Neural cell (in vitro differentiated cells): ENCODE measurements around the gene HSD11B1L. TPM values are rescaled to one million over a fixed set of nuclear protein-coding genes. Genes with fewer than 3 reads are reported as not detected.

Source experiments
- H2AFZ ChIP-seq: fragments of 200-600, 300-800 bp; sonication (generic), shearing (Covaris generic); 2 replicates; pipeline ENCODE4 v1.6.0; 2014; ENCODE audit warnings: low read depth, mild to moderate bottlenecking, antibody characterized with exemption, low read length, moderate library complexity
- H3F3A ChIP-seq: fragments of 200-600 bp; shearing (Covaris generic); 2 replicates; pipeline ENCODE4 v1.6.1; 2016; ENCODE audit warnings: mild to moderate bottlenecking, moderate library complexity, mixed read lengths, antibody characterized with exemption, low read length; ENCODE audit not compliant: insufficient read depth, poor library complexity, severe bottlenecking
- H3K27ac ChIP-seq: fragments of 200-600, 300-800 bp; sonication (generic), shearing (Covaris generic); 2 replicates; pipeline ENCODE4 v1.5.1; 2014; ENCODE audit warnings: mild to moderate bottlenecking, low read length, moderate library complexity
- H3K27me3 ChIP-seq: fragments of 300-800, 200-600 bp; sonication (generic), shearing (Covaris generic); 2 replicates; pipeline ENCODE4 v1.6.0; 2014; ENCODE audit warnings: mild to moderate bottlenecking, low read depth, low read length, moderate library complexity; ENCODE audit not compliant: insufficient read depth
- H3K36me3 ChIP-seq: fragments of 300-800, 200-600 bp; sonication (generic), shearing (Covaris generic); 2 replicates; pipeline ENCODE4 v1.5.1; 2014; ENCODE audit warnings: mild to moderate bottlenecking, antibody characterized with exemption, low read length, moderate library complexity; ENCODE audit not compliant: insufficient read depth
- H3K4me2 ChIP-seq: fragments of 300-800, 200-600 bp; sonication (generic), shearing (Covaris generic); 2 replicates; pipeline ENCODE4 v1.6.0; 2014; ENCODE audit warnings: mild to moderate bottlenecking, low read length
- H3K4me3 ChIP-seq: fragments of 300-800, 200-600 bp; sonication (generic), shearing (Covaris generic); 2 replicates; pipeline ENCODE4 v1.5.1; 2014; ENCODE audit warnings: mild to moderate bottlenecking, low read length, moderate library complexity
- H3K79me2 ChIP-seq: fragments of 200-600 bp; shearing (Covaris generic); replicated peaks from 2 replicates; pipeline ENCODE4 v1.6.0; 2014; ENCODE audit warnings: mild to moderate bottlenecking, low read length, moderate library complexity; ENCODE audit not compliant: insufficient read depth
- H3K9ac ChIP-seq: fragments of 300-800, 200-600 bp; sonication (generic), shearing (Covaris generic); 2 replicates; pipeline ENCODE4 v1.6.1; 2016; ENCODE audit warnings: mild to moderate bottlenecking, low read length, mixed read lengths
- H3K9me2 ChIP-seq: fragments of 200-600 bp; shearing (Covaris generic); 2 replicates; pipeline ENCODE4 v1.6.1; 2016; ENCODE audit warnings: mild to moderate bottlenecking, low read length, mixed read lengths; ENCODE audit not compliant: insufficient read depth
- H3K9me3 ChIP-seq: fragments of 200-600, 300-800 bp; sonication (generic), shearing (Covaris generic); 2 replicates; pipeline ENCODE4 v1.6.1; 2016; ENCODE audit warnings: mild to moderate bottlenecking, mixed run types, low read length, moderate library complexity, mixed read lengths
- H4K20me1 ChIP-seq: fragments of 200-600 bp; shearing (Covaris generic); 2 replicates; pipeline ENCODE4 v1.6.1; 2016; ENCODE audit warnings: mild to moderate bottlenecking, mixed run types; ENCODE audit not compliant: insufficient read depth
- EP300 ChIP-seq: fragments of 450-650 bp; conservative IDR thresholded peaks from 2 replicates; pipeline ENCODE4 v1.6.1; 2014; ENCODE audit warnings: antibody characterized with exemption, mild to moderate bottlenecking, moderate library complexity; ENCODE audit not compliant: poor library complexity, severe bottlenecking
- EZH2 ChIP-seq: fragments of 200-600, 300-800 bp; shearing (Covaris generic), sonication (generic); IDR thresholded peaks from 2 replicates; pipeline ENCODE4 v1.6.1; 2014; ENCODE audit warnings: antibody characterized with exemption, low read length, borderline replicate concordance, mild to moderate bottlenecking; ENCODE audit not compliant: insufficient read depth, poor library complexity, severe bottlenecking
- MXI1 ChIP-seq: fragments of 450-650 bp; conservative IDR thresholded peaks from 2 replicates; pipeline ENCODE4 v1.6.1; 2014; ENCODE audit warnings: antibody characterized with exemption, mild to moderate bottlenecking; ENCODE audit not compliant: poor library complexity, severe bottlenecking
- POLR2AphosphoS5 ChIP-seq: IDR thresholded peaks from 2 replicates; pipeline ENCODE4 v1.6.1; 2012
- RAD21 ChIP-seq: fragments of 450-650 bp; conservative IDR thresholded peaks from 2 replicates; pipeline ENCODE4 v1.6.1; 2014; ENCODE audit warnings: antibody characterized with exemption, mild to moderate bottlenecking, moderate library complexity
- SMC3 ChIP-seq: fragments of 450-650 bp; conservative IDR thresholded peaks from 2 replicates; pipeline ENCODE4 v1.6.1; 2014; ENCODE audit warnings: antibody characterized with exemption, mild to moderate bottlenecking, moderate library complexity; ENCODE audit not compliant: poor library complexity
- TAF1 ChIP-seq: IDR thresholded peaks from 2 replicates; pipeline ENCODE4 v1.6.1; 2012; ENCODE audit warnings: low read depth
- polyA minus RNA-seq: library from RNA; depleted of rRNA, polyadenylated mRNA; stranded (reverse); fragments of >200 nt; gene quantifications from 2 replicates; pipeline ENCODE4 v1.2.3, GENCODE V29; 2014
- polyA plus RNA-seq: library from polyadenylated mRNA; depleted of rRNA; stranded (reverse); fragments of >200 nt; gene quantifications from 2 replicates; pipeline ENCODE4 v1.2.3, GENCODE V29; 2014
- TF ChIP-seq, protein P1 (sequence below): IDR thresholded peaks from 2 replicates; pipeline ENCODE4 v1.6.1; 2012; ENCODE audit warnings: borderline replicate concordance
- TF ChIP-seq, protein P2 (sequence below): fragments of 450-650 bp; IDR thresholded peaks from 2 replicates; pipeline ENCODE4 v1.5.1; 2014; ENCODE audit warnings: antibody characterized with exemption, mild to moderate bottlenecking, moderate library complexity; ENCODE audit not compliant: poor library complexity, severe bottlenecking

The HSD11B1L gene
- polyA plus RNA-seq (170 and 223 TPM in 2 replicates), polyA minus RNA-seq (58.5 and 65.5 TPM in 2 replicates)

- H3K9ac ChIP-seq = peak within 1 kb of the TSS; percentile 83
- H3K36me3 ChIP-seq = no peaks in the 10 kb centered on the region
- H4K20me1 ChIP-seq = no peaks in the 10 kb centered on the region
- H2AFZ ChIP-seq = peak within 1 kb of the TSS; percentile 44
- H3K4me3 ChIP-seq = peak within 1 kb of the TSS; percentile 84
- no peaks in the 10 kb centered on the region for H3F3A ChIP-seq
- H3K79me2 ChIP-seq = peaks cover 19% of the 10 kb centered on the region
- no peaks in the 10 kb centered on the region for H3K9me2 ChIP-seq
- peak within 1 kb of the TSS; percentile 75 for H3K27ac ChIP-seq
- H3K9me3 ChIP-seq = no peaks in the 10 kb centered on the region
- no peaks in the 10 kb centered on the region for H3K27me3 ChIP-seq
- peak within 1 kb of the TSS; percentile 88 for H3K4me2 ChIP-seq
- TF ChIP-seq, protein P1, sequence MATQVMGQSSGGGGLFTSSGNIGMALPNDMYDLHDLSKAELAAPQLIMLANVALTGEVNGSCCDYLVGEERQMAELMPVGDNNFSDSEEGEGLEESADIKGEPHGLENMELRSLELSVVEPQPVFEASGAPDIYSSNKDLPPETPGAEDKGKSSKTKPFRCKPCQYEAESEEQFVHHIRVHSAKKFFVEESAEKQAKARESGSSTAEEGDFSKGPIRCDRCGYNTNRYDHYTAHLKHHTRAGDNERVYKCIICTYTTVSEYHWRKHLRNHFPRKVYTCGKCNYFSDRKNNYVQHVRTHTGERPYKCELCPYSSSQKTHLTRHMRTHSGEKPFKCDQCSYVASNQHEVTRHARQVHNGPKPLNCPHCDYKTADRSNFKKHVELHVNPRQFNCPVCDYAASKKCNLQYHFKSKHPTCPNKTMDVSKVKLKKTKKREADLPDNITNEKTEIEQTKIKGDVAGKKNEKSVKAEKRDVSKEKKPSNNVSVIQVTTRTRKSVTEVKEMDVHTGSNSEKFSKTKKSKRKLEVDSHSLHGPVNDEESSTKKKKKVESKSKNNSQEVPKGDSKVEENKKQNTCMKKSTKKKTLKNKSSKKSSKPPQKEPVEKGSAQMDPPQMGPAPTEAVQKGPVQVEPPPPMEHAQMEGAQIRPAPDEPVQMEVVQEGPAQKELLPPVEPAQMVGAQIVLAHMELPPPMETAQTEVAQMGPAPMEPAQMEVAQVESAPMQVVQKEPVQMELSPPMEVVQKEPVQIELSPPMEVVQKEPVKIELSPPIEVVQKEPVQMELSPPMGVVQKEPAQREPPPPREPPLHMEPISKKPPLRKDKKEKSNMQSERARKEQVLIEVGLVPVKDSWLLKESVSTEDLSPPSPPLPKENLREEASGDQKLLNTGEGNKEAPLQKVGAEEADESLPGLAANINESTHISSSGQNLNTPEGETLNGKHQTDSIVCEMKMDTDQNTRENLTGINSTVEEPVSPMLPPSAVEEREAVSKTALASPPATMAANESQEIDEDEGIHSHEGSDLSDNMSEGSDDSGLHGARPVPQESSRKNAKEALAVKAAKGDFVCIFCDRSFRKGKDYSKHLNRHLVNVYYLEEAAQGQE = peak; percentile 64
- TF ChIP-seq, protein P2, sequence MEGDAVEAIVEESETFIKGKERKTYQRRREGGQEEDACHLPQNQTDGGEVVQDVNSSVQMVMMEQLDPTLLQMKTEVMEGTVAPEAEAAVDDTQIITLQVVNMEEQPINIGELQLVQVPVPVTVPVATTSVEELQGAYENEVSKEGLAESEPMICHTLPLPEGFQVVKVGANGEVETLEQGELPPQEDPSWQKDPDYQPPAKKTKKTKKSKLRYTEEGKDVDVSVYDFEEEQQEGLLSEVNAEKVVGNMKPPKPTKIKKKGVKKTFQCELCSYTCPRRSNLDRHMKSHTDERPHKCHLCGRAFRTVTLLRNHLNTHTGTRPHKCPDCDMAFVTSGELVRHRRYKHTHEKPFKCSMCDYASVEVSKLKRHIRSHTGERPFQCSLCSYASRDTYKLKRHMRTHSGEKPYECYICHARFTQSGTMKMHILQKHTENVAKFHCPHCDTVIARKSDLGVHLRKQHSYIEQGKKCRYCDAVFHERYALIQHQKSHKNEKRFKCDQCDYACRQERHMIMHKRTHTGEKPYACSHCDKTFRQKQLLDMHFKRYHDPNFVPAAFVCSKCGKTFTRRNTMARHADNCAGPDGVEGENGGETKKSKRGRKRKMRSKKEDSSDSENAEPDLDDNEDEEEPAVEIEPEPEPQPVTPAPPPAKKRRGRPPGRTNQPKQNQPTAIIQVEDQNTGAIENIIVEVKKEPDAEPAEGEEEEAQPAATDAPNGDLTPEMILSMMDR = no peak
- TF ChIP-seq TAF1 (peak; percentile 57), EZH2 (no peak), SMC3 (no peak), EP300 (peak; percentile 57), POLR2AphosphoS5 (peak; percentile 66), MXI1 (peak; percentile 87), RAD21 (no peak)
These were observed at the start of gene HSD11B1L, which contains the start of gene MICOS13 for GRCh38 chr19:5680437-5681368. HSD11B1L (plus strand) TSS chr19:5681027; CDS start chr19:5684833, 3,806 bp downstream. MICOS13 (minus strand) TSS chr19:5680516; CDS start chr19:5680486, 30 bp downstream.

DNA sequence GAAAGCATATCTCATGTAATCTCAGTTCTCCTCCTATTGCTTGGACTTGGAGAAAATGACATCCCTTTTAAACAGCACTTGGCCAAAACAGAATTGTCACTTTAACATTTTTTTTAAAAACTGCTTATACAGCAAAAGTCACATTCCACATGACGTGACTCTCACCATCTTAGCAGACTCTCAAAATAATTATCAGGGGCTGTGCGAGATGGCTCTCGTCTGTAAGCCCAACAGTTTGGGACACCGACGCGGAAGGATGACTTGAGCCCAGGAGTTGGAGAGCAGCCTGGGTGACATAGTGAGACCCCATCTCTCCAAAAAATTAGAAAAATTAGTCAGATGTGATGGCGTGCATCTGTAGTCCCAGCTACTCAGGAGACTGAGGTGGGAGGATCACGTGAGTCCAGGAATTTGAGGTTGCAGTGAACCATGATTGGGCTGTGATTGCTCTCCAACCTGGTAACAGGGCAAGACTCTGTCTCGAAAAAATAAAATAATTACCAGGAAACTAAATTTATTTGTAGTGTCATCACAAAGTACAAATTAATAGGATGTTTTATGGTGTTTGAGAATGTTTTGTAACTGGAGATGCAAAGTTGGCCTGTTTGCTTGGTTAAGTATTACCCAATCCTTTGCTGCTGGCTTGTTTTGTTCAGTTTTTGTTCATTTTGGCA lies 49.1 kb upstream of the HSD11B1L start:
- no peaks in the 10 kb centered on the region for H3K27me3 ChIP-seq
- peaks cover 12% of the 10 kb centered on the region for H4K20me1 ChIP-seq
- no peaks in the 10 kb centered on the region for H3K9me3 ChIP-seq
- H3K27ac ChIP-seq = no peak overlapping the region
- no peak overlapping the region for H3K4me2 ChIP-seq
- no peak overlapping the region for H2AFZ ChIP-seq
- no peak overlapping the region for H3K9ac ChIP-seq
- H3K9me2 ChIP-seq = no peaks in the 10 kb centered on the region
- TF ChIP-seq TAF1 = no peak
- TF ChIP-seq EZH2 = no peak
- TF ChIP-seq MXI1 = no peak
- H3F3A ChIP-seq = no peaks in the 10 kb centered on the region
- H3K4me3 ChIP-seq = no peak overlapping the region
- peaks cover 92% of the 10 kb centered on the region for H3K79me2 ChIP-seq
- H3K36me3 ChIP-seq = no peaks in the 10 kb centered on the region
